GM19351 (cell line): ENCODE data around the gene KLRK1.
"Not testable (repeated sequence)": the region's sequence is repeated elsewhere in the genome, so short reads cannot be mapped to it uniquely, and the experiment has no call there.

Source experiments
- ATAC-seq: cut with Tn5 transposase; IDR thresholded peaks from one replicate; pipeline ENCODE4 v1.9.1; 2021; ENCODE audit warnings: mild to moderate bottlenecking, moderate library complexity; ENCODE audit not compliant: unreplicated experiment

The KLRK1 gene

GRCh38 chr12:10389904-10390303 is at the start of gene KLRK1:
Gene KLRK1 (minus strand): TSS chr12:10390041. CDS start chr12:10388810, 1,231 bp downstream.
- ATAC-seq = no peak

- not testable (repeated sequence) for ATAC-seq
Measured at GRCh38 chr12:10437601-10438000, 47.8 kb upstream of the KLRK1 start.

GRCh38 chr12:10435816-10436215 is 46.0 kb upstream of the KLRK1 start, which contains the start of gene KLRC2:
Gene KLRC2 (minus strand): TSS chr12:10436010. CDS start chr12:10435986, 24 bp downstream.
- not testable (repeated sequence) for ATAC-seq

GRCh38 chr12:10430623-10431022 is 40.8 kb upstream of the KLRK1 start:
- ATAC-seq = not testable (repeated sequence)

GRCh38 chr12:10425938-10426337 is 36.1 kb upstream of the KLRK1 start:
- not testable (repeated sequence) for ATAC-seq

- ATAC-seq = not testable (repeated sequence)
Measured at GRCh38 chr12:10424260-10424899, 34.5 kb upstream of the KLRK1 start.

- ATAC-seq = not testable (repeated sequence)
Measured at GRCh38 chr12:10422159-10422558, 32.3 kb upstream of the KLRK1 start.

GRCh38 chr12:10420334-10420733 is 30.5 kb upstream of the KLRK1 start, which contains the start of gene KLRC3:
Gene KLRC3 (minus strand): TSS chr12:10420595. CDS start chr12:10420550, 45 bp downstream.
- not testable (repeated sequence) for ATAC-seq

GRCh38 chr12:10409392-10409791 is 19.6 kb upstream of the KLRK1 start, which contains the start of gene KLRC4:
Gene KLRC4 (minus strand): TSS chr12:10409757. CDS start chr12:10409575, 182 bp downstream.
- no peak for ATAC-seq

- ATAC-seq = no peak
Measured at GRCh38 chr12:10408842-10409241, 19.0 kb upstream of the KLRK1 start.

GRCh38 chr12:10406725-10407124 is 16.9 kb upstream of the KLRK1 start:
- ATAC-seq = no peak

- ATAC-seq = no peak
Measured at GRCh38 chr12:10405294-10405693, 15.5 kb upstream of the KLRK1 start.

- no peak for ATAC-seq
Measured at GRCh38 chr12:10404798-10405197, 15.0 kb upstream of the KLRK1 start.

GRCh38 chr12:10400829-10401228 is 11.0 kb upstream of the KLRK1 start:
- ATAC-seq = no peak

- ATAC-seq = no peak
Measured at GRCh38 chr12:10398168-10398567, 8.3 kb upstream of the KLRK1 start.

- no peak for ATAC-seq
Measured at GRCh38 chr12:10397296-10397695, 7.5 kb upstream of the KLRK1 start.

GRCh38 chr12:10396176-10396575 is 6.3 kb upstream of the KLRK1 start:
- not testable (repeated sequence) for ATAC-seq

- ATAC-seq = peak; percentile 81
Measured at GRCh38 chr12:10395390-10395998, 5.7 kb upstream of the KLRK1 start.

GRCh38 chr12:10394531-10395152 is 4.8 kb upstream of the KLRK1 start:
- ATAC-seq = not testable (repeated sequence)

GRCh38 chr12:10393291-10393690 is 3.5 kb upstream of the KLRK1 start:
- ATAC-seq = no peak

GRCh38 chr12:10392394-10392930 is 2.6 kb upstream of the KLRK1 start:
- ATAC-seq = peak; percentile 68
